ENCODE results near the gene TEX19.
"Not testable (repeated sequence)": the region's sequence is repeated elsewhere in the genome, so short reads cannot be mapped to it uniquely, and the experiment has no call there.

Gene TEX19

GRCh38 chr17:82334204-82334621 is 24.8 kb upstream of the TEX19 start:
- no peak for DNase-seq (ENCODE audit: low read depth in 2 of 3, low spot score in 2 of 3)

GRCh38 chr17:82334622-82335394 is 24.2 kb upstream of the TEX19 start:
- no peak for DNase-seq (ENCODE audit: low read depth in 2 of 3, low spot score in 2 of 3)

GRCh38 chr17:82338858-82339633 is 20.0 kb upstream of the TEX19 start:
- DNase-seq (ENCODE audit: low read depth in 2 of 3, low spot score in 2 of 3), result no peak

GRCh38 chr17:82339634-82340580 is 19.1 kb upstream of the TEX19 start:
- DNase-seq (ENCODE audit: low read depth in 2 of 3, low spot score in 2 of 3), result no peak

GRCh38 chr17:82342361-82343079 is 16.5 kb upstream of the TEX19 start:
- DNase-seq (ENCODE audit: low read depth in 2 of 3, low spot score in 2 of 3), result no peak

GRCh38 chr17:82343560-82343959 is 15.5 kb upstream of the TEX19 start:
- no peak for DNase-seq (ENCODE audit: low read depth in 2 of 3, low spot score in 2 of 3)

- DNase-seq (ENCODE audit: low read depth in 2 of 3, low spot score in 2 of 3), result no peak
These were observed 14.7 kb upstream of the TEX19 start for GRCh38 chr17:82344175-82344907.

GRCh38 chr17:82345151-82345976 is 13.7 kb upstream of the TEX19 start:
- DNase-seq (ENCODE audit: low read depth in 2 of 3, low spot score in 2 of 3), result no peak

GRCh38 chr17:82346342-82347300 is 12.4 kb upstream of the TEX19 start:
- DNase-seq (ENCODE audit: low read depth in 2 of 3, low spot score in 2 of 3), result no peak

GRCh38 chr17:82347994-82348393 is 11.1 kb upstream of the TEX19 start:
- DNase-seq (ENCODE audit: low read depth in 2 of 3, low spot score in 2 of 3), result not testable (repeated sequence)

- DNase-seq (ENCODE audit: low read depth in 2 of 3, low spot score in 2 of 3), result no peak
These were observed 10.6 kb upstream of the TEX19 start for GRCh38 chr17:82348434-82348833.

- DNase-seq (ENCODE audit: low read depth in 2 of 3, low spot score in 2 of 3), result no peak
These were observed 10.2 kb upstream of the TEX19 start for GRCh38 chr17:82348866-82349265.

- no peak for DNase-seq (ENCODE audit: low read depth in 2 of 3, low spot score in 2 of 3)
These were observed 9.8 kb upstream of the TEX19 start for GRCh38 chr17:82349287-82349701.

- DNase-seq (ENCODE audit: low read depth in 2 of 3, low spot score in 2 of 3), result no peak
These were observed 8.6 kb upstream of the TEX19 start for GRCh38 chr17:82350182-82351030.

GRCh38 chr17:82351254-82351712 is 7.8 kb upstream of the TEX19 start:
- DNase-seq (ENCODE audit: low read depth in 2 of 3, low spot score in 2 of 3), result no peak

GRCh38 chr17:82351713-82352488 is 7.1 kb upstream of the TEX19 start:
- DNase-seq (ENCODE audit: low read depth in 2 of 3, low spot score in 2 of 3), result peak; percentile 50 to 79 (median 71)

Data from activated CD8-positive, alpha-beta memory T cell treated with anti-CD3 and anti-CD28 coated beads for 48 hours (primary cell).